ENCODE results near the gene PDZD11. TPM values are rescaled to one million over a fixed set of nuclear protein-coding genes. Genes with fewer than 3 reads are reported as not detected.
A peak's percentile ranks its signal among the peaks of the same experiment; 100 is the strongest.
"Not testable (repeated sequence)": the region's sequence is repeated elsewhere in the genome, so short reads cannot be mapped to it uniquely, and the experiment has no call there.

Gene PDZD11
- 31.4 TPM for total RNA-seq

DNA sequence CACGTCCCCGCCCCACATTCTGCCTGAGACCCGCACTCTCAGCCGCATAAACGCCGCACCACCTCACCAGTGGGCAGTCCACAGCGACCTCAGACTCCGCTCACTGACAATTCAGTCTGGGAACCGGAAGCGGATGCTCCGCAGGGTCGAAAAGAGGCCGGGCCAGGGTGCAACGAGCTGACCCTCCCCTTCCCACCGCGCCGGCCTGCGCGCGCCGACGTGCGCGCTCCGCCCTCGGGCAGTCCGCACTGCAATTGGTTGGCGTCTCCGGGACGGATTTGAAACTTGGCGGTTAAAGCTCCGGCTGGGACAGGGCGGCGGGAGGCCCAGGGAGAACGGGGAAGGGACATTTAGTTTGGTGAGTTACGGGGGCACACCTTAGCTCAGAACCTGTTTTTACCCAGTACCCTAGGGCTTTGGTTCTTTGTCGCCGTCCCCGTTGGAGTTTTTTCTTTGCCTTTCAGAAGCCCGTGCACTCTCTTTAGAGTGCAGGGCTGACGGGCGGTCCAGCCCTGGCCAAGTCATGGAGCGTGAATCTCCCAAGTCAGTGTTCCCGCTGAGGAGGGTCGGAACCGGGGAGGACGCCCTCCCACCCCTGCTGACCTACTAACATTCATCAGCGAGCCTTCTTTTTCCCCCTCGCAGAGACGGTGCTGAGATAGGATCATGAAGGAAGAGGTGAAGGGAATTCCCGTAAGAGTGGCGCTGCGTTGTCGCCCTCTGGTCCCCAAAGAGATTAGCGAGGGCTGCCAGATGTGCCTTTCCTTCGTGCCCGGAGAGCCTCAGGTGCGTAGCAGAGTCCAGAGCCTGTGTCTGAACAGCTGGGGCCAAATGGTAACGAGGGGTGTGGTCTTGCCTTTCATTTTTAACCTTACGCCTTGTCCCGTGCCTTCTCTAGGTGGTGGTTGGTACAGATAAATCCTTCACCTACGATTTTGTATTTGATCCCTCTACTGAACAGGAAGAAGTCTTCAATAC is at the start of gene PDZD11, which contains the start of gene KIF4A:
Gene PDZD11, minus strand, starts transcription at position 135 of the 978 bp plus-strand sequence. CDS start 586 bp downstream, outside the sequence.
Gene KIF4A, plus strand, starts transcription at position 312 of the 978 bp plus-strand sequence. Its CDS starts 355 bp downstream, at position 667.
- no peak for FAIRE-seq
- DNase-seq (ENCODE audit: low spot score in 2 of 2): peak; percentile 60 to 82

DNA sequence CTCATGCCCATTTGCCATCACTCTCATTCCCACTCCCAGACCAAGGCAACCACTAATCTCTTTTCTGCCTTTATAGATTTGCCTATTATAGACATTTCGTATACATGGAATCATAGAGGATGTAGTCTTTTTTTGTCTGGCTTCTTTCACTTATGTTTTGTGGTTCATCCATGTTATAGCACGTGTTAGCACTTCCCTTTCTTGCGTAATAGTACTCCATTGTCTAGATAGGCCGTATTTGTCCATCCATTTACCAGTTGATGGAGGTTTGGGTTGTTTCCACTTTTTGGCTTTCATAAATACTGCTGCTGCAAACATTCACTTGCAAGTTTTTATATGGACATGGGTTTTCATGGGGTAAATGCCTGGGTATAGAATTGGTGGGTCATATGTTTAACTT is 48.6 kb upstream of the PDZD11 start:
- FAIRE-seq (no peak), DNase-seq (ENCODE audit: low spot score in 2 of 2) (no peak)

DNA sequence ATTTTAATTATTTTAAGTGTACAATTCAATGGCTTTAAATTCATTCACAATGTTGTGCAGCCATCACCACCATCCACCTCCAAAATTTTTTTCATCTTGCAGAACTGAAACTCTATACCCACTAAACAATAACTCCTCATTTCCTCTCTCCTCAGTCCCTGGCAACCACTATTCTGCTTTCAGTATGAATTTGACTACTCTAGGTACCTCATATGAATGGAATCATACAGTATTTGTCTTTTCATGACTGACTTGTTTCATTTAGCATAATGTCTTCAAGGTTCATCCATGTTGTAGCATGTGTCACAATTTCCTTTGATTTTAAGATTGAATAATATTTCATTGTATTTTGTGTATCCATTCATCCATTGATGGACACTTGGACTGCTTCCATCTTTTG is 47.0 kb upstream of the PDZD11 start:
- DNase-seq (ENCODE audit: low spot score in 2 of 2): no peak
- no peak for FAIRE-seq

DNA sequence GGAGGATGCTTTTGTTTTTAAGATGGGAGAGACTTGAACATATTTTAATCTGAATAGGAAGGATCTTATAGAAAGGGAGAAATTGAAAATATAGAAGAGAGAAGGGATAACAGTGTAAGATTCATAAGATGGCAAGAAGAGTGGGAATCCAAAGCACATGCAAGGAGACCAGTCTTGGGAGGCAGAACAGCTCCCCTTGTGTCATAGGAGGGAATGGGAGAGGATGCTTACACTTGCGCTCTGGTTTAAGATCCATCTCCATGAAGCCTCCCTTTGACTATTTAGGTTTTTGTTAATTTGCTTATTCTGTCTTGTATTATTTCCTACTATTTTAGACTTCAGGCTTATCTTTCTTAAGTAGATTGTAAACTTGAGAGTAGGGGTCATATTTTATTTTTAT is 42.9 kb upstream of the PDZD11 start:
- DNase-seq (ENCODE audit: low spot score in 2 of 2) (no peak), FAIRE-seq (no peak)

GRCh38 chrX:70331161-70331560 is 41.4 kb upstream of the PDZD11 start:
- DNase-seq (ENCODE audit: low spot score in 2 of 2) (no peak), FAIRE-seq (no peak)

DNA sequence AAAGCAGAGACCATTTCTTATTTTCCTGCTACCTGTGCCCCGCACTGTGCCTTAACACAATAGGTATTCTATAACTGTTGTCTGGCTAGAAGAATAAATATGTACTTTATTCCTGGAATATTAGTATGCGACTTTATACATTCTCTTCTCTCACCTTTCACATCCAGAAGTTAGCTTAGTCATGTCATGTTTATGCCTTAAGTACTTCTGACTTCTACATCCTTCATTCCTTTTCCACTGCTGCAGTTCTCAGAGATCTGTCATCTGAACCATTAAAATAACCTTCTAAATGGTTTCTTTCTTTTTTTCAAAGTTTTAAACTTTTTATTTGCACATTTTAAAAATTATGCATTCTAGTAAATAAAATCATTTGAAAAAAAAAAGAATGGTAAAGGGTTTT is 34.6 kb upstream of the PDZD11 start:
- no peak for DNase-seq (ENCODE audit: low spot score in 2 of 2)
- FAIRE-seq: no peak

- DNase-seq (ENCODE audit: low spot score in 2 of 2); FAIRE-seq: not testable (repeated sequence)
Observed at GRCh38 chrX:70323628-70324027, 33.9 kb upstream of the PDZD11 start.

DNA sequence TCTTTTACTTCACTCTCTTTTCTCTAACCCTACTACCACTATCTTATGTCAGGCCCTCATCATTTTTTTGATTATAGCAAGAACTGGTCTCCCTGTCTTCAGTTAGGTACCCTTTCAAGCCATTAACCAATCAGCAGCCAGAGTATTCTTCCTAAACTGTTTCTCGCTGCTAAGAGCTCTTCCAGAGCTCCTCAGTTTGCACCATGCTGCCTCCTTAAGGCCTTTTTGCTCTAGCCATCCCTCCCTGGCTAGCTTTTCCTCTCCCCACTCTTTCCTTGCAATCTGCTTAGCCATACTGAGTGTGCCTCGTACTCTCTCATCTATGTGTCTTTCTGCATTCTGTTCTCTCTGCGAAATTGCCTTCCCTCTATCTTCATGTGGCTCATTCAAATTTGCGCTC is 33.1 kb upstream of the PDZD11 start:
- DNase-seq (ENCODE audit: low spot score in 2 of 2) (no peak), FAIRE-seq (no peak)

GRCh38 chrX:70313503-70313902 is 23.8 kb upstream of the PDZD11 start:
- FAIRE-seq: no peak

DNA sequence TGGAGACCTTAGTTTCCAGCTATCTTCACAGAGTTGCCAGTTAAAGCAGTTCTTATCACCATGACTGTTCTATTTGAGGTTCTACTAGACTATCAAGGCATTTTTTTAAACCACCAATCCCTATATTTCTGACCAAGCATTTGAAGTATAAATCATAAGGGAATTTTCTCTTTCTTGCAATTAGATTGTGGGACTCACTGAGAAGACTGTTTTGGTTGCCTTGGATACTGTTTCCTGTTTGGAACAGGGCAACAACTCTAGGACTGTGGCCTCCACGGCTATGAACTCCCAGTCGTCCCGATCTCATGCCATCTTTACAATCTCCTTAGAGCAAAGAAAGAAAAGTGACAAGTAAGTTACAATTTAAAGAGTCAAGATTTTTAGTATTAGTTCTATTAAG is 12.0 kb upstream of the PDZD11 start:
- DNase-seq (ENCODE audit: low spot score in 2 of 2): no peak
- no peak for FAIRE-seq

More at GRCh38 chrX:70313503-70313902, 23.8 kb upstream of the PDZD11 start:
- no peak for DNase-seq (ENCODE audit: low spot score in 2 of 2)

DNA sequence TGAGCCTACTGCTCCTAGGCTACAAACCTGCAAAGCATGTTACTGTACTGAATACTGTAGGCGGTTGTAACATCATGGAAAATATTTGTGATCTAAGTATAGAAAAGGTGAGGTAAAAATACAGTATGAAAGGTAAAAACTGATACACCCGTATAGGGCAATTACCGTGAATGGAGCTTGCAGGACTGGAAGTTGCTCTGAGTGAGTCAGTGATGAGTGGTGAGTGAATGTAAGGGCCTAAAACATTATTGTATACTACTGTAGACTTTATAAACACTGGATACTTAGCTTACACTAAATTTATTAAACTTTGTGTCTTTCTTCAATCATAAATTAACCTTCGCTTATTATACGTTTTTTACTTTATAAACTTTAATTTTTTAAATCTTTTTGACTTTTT is 3.9 kb upstream of the PDZD11 start:
- FAIRE-seq: no peak
- DNase-seq (ENCODE audit: low spot score in 2 of 2): no peak

- FAIRE-seq (no peak), DNase-seq (ENCODE audit: low spot score in 2 of 2) (no peak)
Observed at GRCh38 chrX:70292788-70293187, 3.1 kb upstream of the PDZD11 start.

DNA sequence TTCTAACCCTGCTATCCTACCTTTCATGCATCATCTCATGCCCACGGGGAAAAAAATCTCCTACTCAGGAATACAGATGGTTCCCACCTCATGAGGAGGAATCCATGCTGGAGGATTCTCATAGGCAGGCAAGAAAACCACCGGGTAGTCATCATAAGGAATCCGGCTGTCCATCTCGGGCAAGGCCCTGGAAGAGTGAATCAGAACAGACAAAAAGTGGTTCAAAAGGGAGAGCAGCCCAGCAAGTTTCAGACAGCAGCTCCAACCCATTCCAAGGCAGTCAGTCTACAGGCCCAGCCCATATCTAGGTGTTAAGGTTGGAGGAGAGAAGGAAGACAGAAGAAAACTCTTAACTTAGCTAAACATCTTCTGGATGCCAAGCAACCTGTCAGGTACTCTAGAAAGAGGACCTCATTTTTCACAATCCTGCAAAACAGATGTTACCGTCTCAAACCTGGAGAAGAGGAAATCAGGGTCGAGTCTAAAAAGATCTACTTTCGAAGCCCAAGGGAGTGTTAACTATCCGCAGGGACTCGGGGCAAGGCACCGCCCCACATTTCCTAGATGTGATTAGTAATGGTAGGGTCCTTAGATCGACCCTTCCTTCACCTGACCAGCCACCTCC is 447 bp downstream of the PDZD11 start:
- DNase-seq (ENCODE audit: low spot score in 2 of 2) (no peak), FAIRE-seq (no peak)

GRCh38 chrX:70281951-70282350 is 7.8 kb downstream of the PDZD11 start, which contains the start of gene RAB41:
TSS of gene RAB41 (plus strand) at chrX:70282172. CDS start at chrX:70282218, 46 bp downstream.
- FAIRE-seq (no peak), DNase-seq (ENCODE audit: low spot score in 2 of 2) (no peak)

DNA sequence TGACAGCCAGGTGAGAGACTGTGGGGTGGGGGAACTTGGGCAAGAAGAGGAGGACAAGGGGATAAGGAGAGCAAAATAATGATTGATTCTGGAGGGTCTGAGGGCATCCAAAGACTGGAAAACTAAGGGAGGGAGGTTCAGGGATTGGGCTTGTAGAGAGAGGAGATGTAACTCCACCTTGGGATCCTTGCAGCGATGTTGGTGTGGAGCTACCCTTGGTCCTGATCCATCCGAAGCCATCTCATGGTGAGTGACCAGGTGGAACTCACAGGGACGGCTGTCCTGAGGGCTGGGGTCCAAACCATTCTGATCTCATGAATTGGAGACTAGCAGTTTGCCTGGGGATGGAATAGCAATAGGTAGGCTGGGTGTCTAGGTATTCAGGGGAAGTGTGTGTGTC is 9.2 kb downstream of the PDZD11 start:
- FAIRE-seq (no peak), DNase-seq (ENCODE audit: low spot score in 2 of 2) (no peak)

- no peak for FAIRE-seq
- DNase-seq (ENCODE audit: low spot score in 2 of 2): no peak
Observed at GRCh38 chrX:70279081-70279480, 10.6 kb downstream of the PDZD11 start.

DNA sequence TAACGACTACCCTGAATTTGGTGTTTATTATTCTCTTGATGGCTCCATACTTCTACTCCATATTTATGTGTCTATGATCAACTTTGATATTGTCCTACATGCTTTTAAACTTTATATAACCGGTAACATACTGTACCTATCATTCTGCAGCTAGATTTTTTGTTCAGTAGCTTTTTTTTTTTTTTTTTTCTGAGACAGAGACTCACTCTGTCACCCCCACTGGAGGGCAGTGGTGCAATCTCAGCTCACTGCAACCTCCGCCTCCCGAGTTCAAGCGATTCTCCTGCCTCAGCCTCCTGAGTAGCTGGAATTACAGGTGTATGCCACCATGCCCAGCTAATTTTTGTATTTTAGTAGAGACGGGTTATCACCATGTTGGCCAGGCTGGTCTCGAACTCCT is 15.7 kb downstream of the PDZD11 start:
- DNase-seq (ENCODE audit: low spot score in 2 of 2); FAIRE-seq: not testable (repeated sequence)

- FAIRE-seq: no peak
Observed at GRCh38 chrX:70268034-70268433, 21.7 kb downstream of the PDZD11 start, which contains the start of gene ARR3. TSS of gene ARR3 (plus strand) at chrX:70268334. CDS start at chrX:70269386, 1,052 bp downstream.

GRCh38 chrX:70264784-70265183 is 24.9 kb downstream of the PDZD11 start:
- DNase-seq (ENCODE audit: low spot score in 2 of 2): no peak
- FAIRE-seq: no peak

More at GRCh38 chrX:70268034-70268433, 21.7 kb downstream of the PDZD11 start, which contains the start of gene ARR3:
- DNase-seq (ENCODE audit: low spot score in 2 of 2): no peak

DNA sequence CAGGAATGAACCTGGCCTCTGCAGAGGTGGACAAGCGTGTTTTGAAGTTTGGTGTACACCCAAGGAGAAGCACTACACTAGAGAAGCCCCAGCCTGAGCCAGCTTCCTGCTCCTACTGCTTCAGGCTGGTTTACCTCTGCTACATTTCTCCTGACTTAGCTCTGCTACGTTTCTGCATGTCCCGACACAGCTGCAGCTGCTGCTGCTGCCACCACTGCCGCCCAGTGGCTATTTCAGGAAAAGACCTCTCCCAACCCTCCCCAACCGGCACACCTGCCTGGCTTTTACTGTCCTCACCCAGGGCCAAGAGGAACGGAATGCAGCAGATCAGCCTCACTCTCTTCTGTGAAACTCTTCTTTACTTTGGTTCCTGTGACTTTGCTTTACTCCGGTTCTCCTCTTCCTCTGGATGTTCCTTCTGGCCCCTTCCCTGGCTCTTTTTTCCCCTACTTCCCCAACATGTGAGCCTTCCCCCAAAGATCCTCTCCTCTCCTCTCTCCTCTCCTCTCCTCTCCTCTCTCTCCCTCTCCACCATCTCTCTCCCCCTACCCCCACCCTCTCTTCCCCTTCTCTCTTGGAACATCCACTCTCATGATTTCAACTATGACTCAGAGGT is 26.7 kb downstream of the PDZD11 start:
- FAIRE-seq: no peak
- DNase-seq (ENCODE audit: low spot score in 2 of 2): peak in 1 of 2 donors; percentile 6

GRCh38 chrX:70260104-70260503 is 29.6 kb downstream of the PDZD11 start, which contains the start of gene P2RY4:
TSS of gene P2RY4 (minus strand) at chrX:70260204. CDS start at chrX:70259624, 580 bp downstream.
- DNase-seq (ENCODE audit: low spot score in 2 of 2): no peak

More at GRCh38 chrX:70260104-70260503, 29.6 kb downstream of the PDZD11 start, which contains the start of gene P2RY4:
- no peak for FAIRE-seq
